CD4-positive, alpha-beta T cell (primary cell): ENCODE results near the gene NEK3. TPM values are rescaled to one million over a fixed set of nuclear protein-coding genes. Genes with fewer than 3 reads are reported as not detected.
A peak's percentile ranks its signal among the peaks of the same experiment; 100 is the strongest.

ENCODE experiments used
- ATAC-seq: fragments of 200-7000 bp; cut with Tn5 transposase; one replicate; pipeline ENCODE4 v1.10.0; 2022; ENCODE audit warnings: mild to moderate bottlenecking; ENCODE audit not compliant: poor library complexity
- CTCF ChIA-PET: fragments of 350-600 bp; sonication (Branson Sonifier 250); formaldehyde crosslinking; loops from one replicate; lab custom pipeline; 2021; ENCODE audit warnings: antibody characterized with exemption, inconsistent platforms; lab: Charles Lee
- POLR2A ChIA-PET: fragments of 350-600 bp; sonication (Branson Sonifier 250); formaldehyde crosslinking; loops from one replicate; lab custom pipeline; 2021; ENCODE audit warnings: antibody characterized with exemption, inconsistent platforms; lab: Charles Lee
- DNase-seq, 14 experiments: peaks; one replicate each; pipeline ENCODE4 v3.0.0-alpha.2; 2013 to 2020; ENCODE audit warnings: mixed read lengths in 2 of 14
- H3K27ac ChIP-seq, 2 donors: one replicate each; pipeline versions ENCODE4 v1.5.1 to v1.7.0; 2013; ENCODE audit warnings: low read length in 2 of 2, low read depth in 1 of 2, mild to moderate bottlenecking in 1 of 2
- H3K27me3 ChIP-seq, 2 experiments: 1 replicate in 1 of 2; 2 replicates in 1 of 2; pipeline versions ENCODE4 v1.6.1 to v1.7.0; 2013; ENCODE audit warnings: low read length in 2 of 2, control low read depth in 1 of 2, mild to moderate bottlenecking in 1 of 2, moderate library complexity in 1 of 2; ENCODE audit not compliant: insufficient read depth in 2 of 2, control insufficient read depth in 1 of 2
- H3K36me3 ChIP-seq: one replicate; pipeline ENCODE4 v1.6.1; 2013; ENCODE audit warnings: low read length, control low read depth; ENCODE audit not compliant: insufficient read depth
- H3K4me1 ChIP-seq: one replicate; pipeline ENCODE4 v1.6.1; 2013; ENCODE audit warnings: low read length, control low read depth; ENCODE audit not compliant: insufficient read depth
- H3K4me3 ChIP-seq: one replicate; pipeline ENCODE4 v1.5.1; 2013; ENCODE audit warnings: mild to moderate bottlenecking, low read length, moderate library complexity
- H3K9me3 ChIP-seq, 2 experiments: 1 replicate in 1 of 2; 2 replicates in 1 of 2; pipeline versions ENCODE4 v1.6.1 to v1.7.0; 2013; ENCODE audit warnings: low read length in 2 of 2, mild to moderate bottlenecking in 2 of 2, control low read depth in 1 of 2, moderate library complexity in 1 of 2; ENCODE audit not compliant: control insufficient read depth in 1 of 2, insufficient read depth in 1 of 2
- H3K27ac Mint-ChIP-seq: one replicate; pipeline ENCODE4 v1.8.0; 2020; ENCODE audit warnings: mixed read lengths
- H3K27me3 Mint-ChIP-seq: one replicate; pipeline ENCODE4 v1.8.0; 2021; ENCODE audit warnings: mixed read lengths
- H3K36me3 Mint-ChIP-seq: one replicate; pipeline ENCODE4 v1.8.0; 2021; ENCODE audit warnings: low read depth, mixed read lengths
- H3K4me1 Mint-ChIP-seq: one replicate; pipeline ENCODE4 v1.8.0; 2021; ENCODE audit warnings: low read depth, mixed read lengths
- H3K4me3 Mint-ChIP-seq: one replicate; pipeline ENCODE4 v1.8.0; 2020; ENCODE audit warnings: mild to moderate bottlenecking, mixed read lengths
- H3K9me3 Mint-ChIP-seq: one replicate; pipeline ENCODE4 v1.8.0; 2020; ENCODE audit warnings: mixed read lengths
- intact Hi-C, 2 experiments: fragments of 100-400 bp; cut with DNase I in 1 of 2; cut with micrococcal nuclease in 1 of 2; formaldehyde crosslinking; loops; one replicate each; pipeline versions ENCODE4 v1.15.1 to v1.9.0; 2023 to 2025; cut with DNase I, micrococcal nuclease
- total RNA-seq, 174 experiments: library from RNA in 2 of 174; stranded (reverse) in 2 of 174; gene quantifications; one replicate each; pipeline ENCODE4 v1.2.3 and lab custom pipeline; 2021 to 2026
- TF ChIP-seq, protein P1 (sequence below): fragments of 200-600 bp; IDR thresholded peaks from one replicate; pipeline ENCODE4 v1.8.0; 2022; ENCODE audit warnings: antibody characterized with exemption, mild to moderate bottlenecking

NEK3 gene
- total RNA-seq, 2 experiments from 2014 or later: 7.0 TPM

DNA sequence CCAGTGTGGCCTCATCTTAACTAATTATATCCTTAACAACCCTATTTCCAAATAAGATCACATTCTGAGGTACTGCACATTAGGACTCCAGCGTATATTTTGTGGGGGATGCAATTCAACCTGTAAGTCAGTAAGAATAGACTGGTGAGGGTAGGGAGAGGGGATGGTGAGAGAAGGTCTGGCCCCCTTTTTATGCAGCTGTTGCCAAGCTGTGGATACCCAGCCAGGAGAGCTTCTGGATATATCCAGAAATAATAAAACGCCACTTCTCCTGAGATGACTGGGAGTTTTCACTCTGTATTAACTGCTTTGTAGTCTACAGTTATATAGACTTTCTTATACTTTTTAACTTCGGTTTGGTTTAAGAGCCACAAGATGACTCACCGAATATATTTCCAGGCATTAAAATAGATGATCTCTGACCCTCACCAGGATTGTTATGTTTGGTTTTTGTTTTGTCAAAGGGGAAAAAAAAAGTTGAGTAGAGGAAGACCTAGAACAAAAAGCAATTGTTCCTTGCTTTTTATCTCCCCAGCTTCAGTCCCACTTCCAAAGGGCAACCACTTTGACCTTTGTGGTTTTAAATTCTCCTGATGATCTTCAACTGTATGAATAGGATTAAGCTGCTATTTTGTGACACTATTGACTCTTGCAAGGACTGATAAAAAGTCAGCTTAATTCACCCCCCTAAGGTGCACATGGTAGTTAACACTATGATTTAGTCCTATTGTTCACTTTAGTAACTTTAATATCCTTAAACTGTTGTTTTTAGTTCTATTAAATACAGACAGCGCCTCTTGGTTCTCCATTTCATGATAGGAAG, 3.1 kb upstream of the NEK3 start:
- no peak overlapping the region for H3K27ac ChIP-seq
- intact Hi-C loops: no loop called here
- ChIA-PET POLR2A (no interaction called here), CTCF (no interaction called here)
- H3K27me3 Mint-ChIP-seq: no peaks in the 10 kb centered on the region
- no peaks in the 10 kb centered on the region for H3K36me3 ChIP-seq
- ATAC-seq (no peak), DNase-seq (no peak)
- no peak overlapping the region for H3K4me3 ChIP-seq
- H3K9me3 ChIP-seq: no peaks in the 10 kb centered on the region
- H3K4me1 ChIP-seq: peaks cover 16% of the 10 kb centered on the region
- peaks cover 33% of the 10 kb centered on the region for H3K4me1 Mint-ChIP-seq
- H3K4me3 Mint-ChIP-seq: peak overlapping the region; percentile 49
- H3K27me3 ChIP-seq: no peaks in the 10 kb centered on the region
- H3K27ac Mint-ChIP-seq: peak overlapping the region; percentile 18
- TF ChIP-seq, protein P1, sequence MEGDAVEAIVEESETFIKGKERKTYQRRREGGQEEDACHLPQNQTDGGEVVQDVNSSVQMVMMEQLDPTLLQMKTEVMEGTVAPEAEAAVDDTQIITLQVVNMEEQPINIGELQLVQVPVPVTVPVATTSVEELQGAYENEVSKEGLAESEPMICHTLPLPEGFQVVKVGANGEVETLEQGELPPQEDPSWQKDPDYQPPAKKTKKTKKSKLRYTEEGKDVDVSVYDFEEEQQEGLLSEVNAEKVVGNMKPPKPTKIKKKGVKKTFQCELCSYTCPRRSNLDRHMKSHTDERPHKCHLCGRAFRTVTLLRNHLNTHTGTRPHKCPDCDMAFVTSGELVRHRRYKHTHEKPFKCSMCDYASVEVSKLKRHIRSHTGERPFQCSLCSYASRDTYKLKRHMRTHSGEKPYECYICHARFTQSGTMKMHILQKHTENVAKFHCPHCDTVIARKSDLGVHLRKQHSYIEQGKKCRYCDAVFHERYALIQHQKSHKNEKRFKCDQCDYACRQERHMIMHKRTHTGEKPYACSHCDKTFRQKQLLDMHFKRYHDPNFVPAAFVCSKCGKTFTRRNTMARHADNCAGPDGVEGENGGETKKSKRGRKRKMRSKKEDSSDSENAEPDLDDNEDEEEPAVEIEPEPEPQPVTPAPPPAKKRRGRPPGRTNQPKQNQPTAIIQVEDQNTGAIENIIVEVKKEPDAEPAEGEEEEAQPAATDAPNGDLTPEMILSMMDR: no peak
- peaks cover 25% of the 10 kb centered on the region for H3K36me3 Mint-ChIP-seq
- H3K9me3 Mint-ChIP-seq: no peaks in the 10 kb centered on the region

DNA sequence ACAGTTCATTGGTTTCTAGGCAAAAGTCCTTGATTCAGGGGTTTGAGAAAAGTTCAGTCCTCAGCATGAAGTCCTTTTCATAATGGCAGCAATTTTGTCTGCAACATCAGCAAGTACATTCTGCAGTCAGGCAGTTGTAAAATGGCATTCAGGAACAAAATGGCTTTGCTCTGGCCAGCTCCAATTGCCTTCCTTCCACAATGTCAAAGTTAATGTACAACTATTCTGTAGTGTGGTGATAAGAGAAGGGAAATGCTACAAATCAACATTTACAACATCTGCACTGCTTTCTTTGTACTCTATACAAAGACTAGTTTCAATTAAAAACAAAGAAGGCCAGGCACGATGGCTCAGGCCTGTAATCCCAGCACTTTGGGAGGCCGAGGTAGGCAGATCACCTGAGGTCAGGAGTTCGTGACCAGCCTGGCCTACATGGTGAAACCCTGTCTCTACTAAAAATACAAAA, 1.8 kb upstream of the NEK3 start:
- Mint-ChIP-seq H3K27ac (no peak overlapping the region), H3K36me3 (peaks cover 12% of the 10 kb centered on the region), H3K4me3 (no peak overlapping the region), H3K9me3 (no peaks in the 10 kb centered on the region), H3K27me3 (no peaks in the 10 kb centered on the region), H3K4me1 (peaks cover 43% of the 10 kb centered on the region)
- H3K9me3 ChIP-seq: no peaks in the 10 kb centered on the region
- intact Hi-C loops: no loop called here
- H3K27me3 ChIP-seq: no peaks in the 10 kb centered on the region
- DNase-seq: no peak
- H3K36me3 ChIP-seq: no peaks in the 10 kb centered on the region
- TF ChIP-seq, protein P1: no peak
- H3K4me1 ChIP-seq: peaks cover 16% of the 10 kb centered on the region
- ATAC-seq: no peak
- H3K4me3 ChIP-seq: no peak overlapping the region
- ChIA-PET CTCF (no interaction called here), POLR2A (interaction anchor here (2.0 kb wide), 1 partner anchor 8 kb away, joined by 7 read pairs; no protein-coding TSS in a partner anchor)
- no peak overlapping the region for H3K27ac ChIP-seq

DNA sequence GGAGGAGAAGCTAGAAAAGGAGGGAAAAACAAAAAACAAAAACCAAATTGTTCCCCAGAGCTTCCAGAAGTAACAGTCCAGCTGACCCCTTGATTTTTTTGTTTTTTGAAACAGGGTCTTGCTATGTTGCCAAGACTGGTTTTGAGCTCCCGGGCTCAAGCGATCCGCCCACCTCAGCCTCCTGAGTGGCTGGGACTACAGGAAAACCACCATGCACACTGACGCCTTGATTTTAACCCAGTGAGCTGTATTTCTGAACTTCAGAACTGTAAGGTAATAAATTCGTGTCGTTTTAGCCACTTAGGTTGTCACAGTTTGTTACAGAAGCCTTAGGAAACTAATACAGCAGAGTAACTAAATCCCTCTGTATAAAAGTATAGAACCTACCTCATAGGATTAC, 1.1 kb upstream of the NEK3 start:
- ChIA-PET CTCF (no interaction called here), POLR2A (interaction anchor here (0.7 to 2.0 kb wide), 4 partner anchors 9 to 707 kb away, joined by 3 to 10 read pairs (median 6); no protein-coding TSS in a partner anchor)
- Histone ChIP-seq H3K9me3 (no peaks in the 10 kb centered on the region), H3K27me3 (no peaks in the 10 kb centered on the region), H3K4me3 (no peak overlapping the region), H3K27ac (no peak overlapping the region), H3K36me3 (no peaks in the 10 kb centered on the region), H3K4me1 (peaks cover 16% of the 10 kb centered on the region)
- Mint-ChIP-seq H3K4me1 (peaks cover 43% of the 10 kb centered on the region), H3K27me3 (no peaks in the 10 kb centered on the region), H3K4me3 (peak overlapping the region; percentile 65), H3K9me3 (no peaks in the 10 kb centered on the region), H3K27ac (no peak overlapping the region), H3K36me3 (peaks cover 5% of the 10 kb centered on the region)
- peak in 2 of 14 experiments; percentile 14 to 27 for DNase-seq
- no peak for ATAC-seq
- TF ChIP-seq, protein P1: no peak
- intact Hi-C loops: no loop called here
